HL-60/S4 treated with phorbol 12-myristate 13-acetate at 8.2 ng/mL for 4 days and 3 days (cell line): ENCODE data around the gene ATIC.

Experiments used
- in situ Hi-C: fragments of 300-500 bp; cut with MboI; formaldehyde crosslinking; loops from 2 replicates; pipeline ENCODE4 v1.15.0; 2022; ENCODE audit warnings: low sequenced_read_pairs

ATIC gene

GRCh38 chr2:215374642-215375466, 63.0 kb downstream of the ATIC start:
- in situ Hi-C loops = no loop called here

GRCh38 chr2:215375467-215375830, 63.6 kb downstream of the ATIC start:
- in situ Hi-C loops = no loop called here

- in situ Hi-C loops = no loop called here
Observed at GRCh38 chr2:215376103-215376780, 64.4 kb downstream of the ATIC start.

GRCh38 chr2:215377283-215377682, 65.4 kb downstream of the ATIC start:
- in situ Hi-C loops = no loop called here

- in situ Hi-C loops = no loop called here
Observed at GRCh38 chr2:215378045-215378444, 66.2 kb downstream of the ATIC start.

GRCh38 chr2:215379039-215379438, 67.2 kb downstream of the ATIC start:
- in situ Hi-C loops = no loop called here

- in situ Hi-C loops = no loop called here
Observed at GRCh38 chr2:215379948-215380347, 68.1 kb downstream of the ATIC start.

GRCh38 chr2:215380699-215381098, 68.8 kb downstream of the ATIC start:
- in situ Hi-C loops = no loop called here

GRCh38 chr2:215382011-215382410, 70.2 kb downstream of the ATIC start:
- in situ Hi-C loops = no loop called here

- in situ Hi-C loops = no loop called here
Observed at GRCh38 chr2:215382480-215382879, 70.6 kb downstream of the ATIC start.

- in situ Hi-C loops = no loop called here
Observed at GRCh38 chr2:215383652-215384279, 71.9 kb downstream of the ATIC start.

- in situ Hi-C loops = no loop called here
Observed at GRCh38 chr2:215384710-215385109, 72.9 kb downstream of the ATIC start.

GRCh38 chr2:215386566-215386965, 74.7 kb downstream of the ATIC start:
- in situ Hi-C loops = no loop called here

GRCh38 chr2:215388002-215388728, 76.3 kb downstream of the ATIC start:
- in situ Hi-C loops = no loop called here

- in situ Hi-C loops = no loop called here
Observed at GRCh38 chr2:215390550-215390913, 78.7 kb downstream of the ATIC start.

GRCh38 chr2:215391531-215391930, 79.7 kb downstream of the ATIC start:
- in situ Hi-C loops = no loop called here

GRCh38 chr2:215392164-215392563, 80.3 kb downstream of the ATIC start:
- in situ Hi-C loops = no loop called here

GRCh38 chr2:215392687-215393270, 80.9 kb downstream of the ATIC start:
- in situ Hi-C loops = no loop called here

- in situ Hi-C loops = no loop called here
Observed at GRCh38 chr2:215394102-215394805, 82.4 kb downstream of the ATIC start.

GRCh38 chr2:215395687-215396460, 84.0 kb downstream of the ATIC start:
- in situ Hi-C loops = no loop called here
